ENCODE data around the gene NBPF15. TPM values are rescaled to one million over a fixed set of nuclear protein-coding genes. Genes with fewer than 3 reads are reported as not detected.
"Not testable (repeated sequence)": the region's sequence is repeated elsewhere in the genome, so short reads cannot be mapped to it uniquely, and the experiment has no call there.

NBPF15 gene
- polyA plus RNA-seq, 1 experiment, result 59.8 TPM

DNA sequence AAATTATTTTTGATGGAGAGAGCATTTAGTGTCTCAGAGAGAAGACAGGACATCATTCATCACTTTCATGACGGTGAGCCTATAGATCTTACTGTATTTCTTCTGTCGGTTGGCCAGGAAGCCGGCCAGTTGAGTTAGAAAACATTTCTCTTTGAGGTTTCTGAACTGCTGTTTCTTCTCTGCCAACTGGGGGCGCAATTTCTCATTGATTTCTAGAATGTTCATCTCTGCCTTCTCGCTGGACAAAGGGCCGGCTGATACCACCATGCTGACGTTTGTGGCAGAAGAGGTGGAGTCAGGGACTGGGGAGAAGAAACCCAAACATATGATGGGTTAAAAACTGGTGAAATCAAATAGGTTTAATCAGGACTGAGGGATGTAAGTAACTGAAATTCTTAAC, 21.7 kb downstream of the NBPF15 start:
- POLR2A ChIA-PET; H3K9me3 ChIP-seq (ENCODE audit: control insufficient read depth, insufficient read depth, low read length); H3K27me3 ChIP-seq (ENCODE audit: control insufficient read depth, insufficient read depth, low read length); CTCF ChIA-PET; H3K4me3 ChIP-seq (ENCODE audit: low read depth, low read length); DNase-seq (ENCODE audit: low read depth, low spot score); H3K27ac ChIP-seq (ENCODE audit: low read depth, low read length): not testable (repeated sequence)
- peak; percentile 29 for TF ChIP-seq CTCF (IDR thresholded peaks at IDR 0.05; ENCODE audit: low read depth, low read length)

DNA sequence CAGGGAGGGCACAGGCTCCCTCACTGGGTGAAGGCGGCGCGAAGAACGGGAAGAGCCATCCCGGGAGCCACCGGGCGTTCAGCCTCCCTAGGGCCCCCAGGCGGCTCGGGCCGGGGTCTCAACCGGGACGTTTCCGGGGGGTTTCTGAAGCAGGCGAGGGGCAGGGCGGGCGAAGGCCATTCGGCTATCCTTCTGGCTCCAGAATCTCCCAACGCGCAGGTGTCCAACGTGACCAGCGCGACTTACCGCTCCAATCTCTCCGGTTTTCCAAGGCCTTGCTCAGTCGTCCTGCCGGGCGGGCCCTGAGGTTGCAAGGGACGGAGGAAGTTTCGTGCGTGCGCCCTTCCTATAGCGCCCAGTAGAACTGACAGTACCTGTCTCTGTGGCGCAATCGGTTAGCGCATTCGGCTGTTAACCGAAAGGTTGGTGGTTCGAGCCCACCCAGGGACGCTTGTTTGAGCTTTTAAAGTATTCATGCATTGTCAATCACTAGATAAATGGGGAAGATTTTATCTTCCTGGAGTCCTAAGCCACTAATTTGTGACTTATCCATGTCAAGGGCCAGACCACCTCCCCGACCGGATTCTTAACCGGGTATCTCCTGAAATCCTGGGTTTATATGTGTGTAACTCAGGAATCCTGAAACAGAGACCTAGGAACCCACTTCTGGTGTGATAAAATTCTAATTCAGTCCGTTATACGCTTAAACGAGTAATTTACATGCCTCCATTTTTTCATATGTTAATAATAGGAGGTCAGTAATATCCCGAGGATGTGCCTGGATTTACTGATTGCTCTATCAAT, 42.4 kb downstream of the NBPF15 start:
- CTCF ChIA-PET; POLR2A ChIA-PET; H3K9me3 ChIP-seq (ENCODE audit: control insufficient read depth, insufficient read depth, low read length); H3K27me3 ChIP-seq (ENCODE audit: control insufficient read depth, insufficient read depth, low read length): not testable (repeated sequence)
- peak overlapping the region; percentile 55 for H3K4me3 ChIP-seq (ENCODE audit: low read depth, low read length)
- peak; percentile 1 for DNase-seq (ENCODE audit: low read depth, low spot score)
- peak overlapping the region; percentile 31 for H3K27ac ChIP-seq (ENCODE audit: low read depth, low read length)

DNA sequence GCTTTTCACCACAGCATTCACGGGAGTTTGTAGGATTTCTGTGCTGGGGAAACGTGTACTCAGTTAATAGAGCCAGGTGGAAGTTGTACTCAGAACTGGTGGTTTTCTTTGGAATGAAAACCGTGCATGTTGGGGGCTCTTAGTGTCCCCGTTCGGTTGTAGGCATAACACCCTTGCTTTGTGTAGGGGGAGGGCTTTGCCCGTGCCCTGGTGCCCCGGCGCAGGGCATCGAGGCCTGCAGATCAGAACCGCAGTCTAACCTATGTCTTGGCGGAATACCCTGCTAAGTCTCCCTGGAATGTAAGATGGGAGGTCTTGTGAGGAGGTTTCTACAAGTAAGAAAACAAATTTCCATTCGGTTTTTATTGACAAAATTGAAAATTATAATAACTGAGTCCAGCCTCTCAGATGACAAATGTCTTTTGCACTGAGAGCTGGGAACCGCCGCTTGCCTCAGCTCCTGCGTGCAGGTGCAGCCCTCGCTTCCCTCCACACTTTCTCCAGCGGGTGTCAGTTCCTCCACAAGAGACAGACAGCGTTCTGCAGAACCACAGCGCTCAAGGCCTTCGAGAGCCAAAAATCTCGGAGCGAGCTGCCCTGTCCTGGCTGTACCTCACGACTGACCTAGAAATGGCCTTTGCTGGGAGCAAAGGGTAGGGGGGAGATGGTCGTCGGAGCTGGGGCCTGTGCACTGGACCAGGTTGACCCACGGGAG, 47.9 kb downstream of the NBPF15 start:
- H3K9me3 ChIP-seq (ENCODE audit: control insufficient read depth, insufficient read depth, low read length); CTCF ChIA-PET; H3K27me3 ChIP-seq (ENCODE audit: control insufficient read depth, insufficient read depth, low read length); DNase-seq (ENCODE audit: low read depth, low spot score); POLR2A ChIA-PET: not testable (repeated sequence)
- peak overlapping the region; percentile 47 for H3K4me3 ChIP-seq (ENCODE audit: low read depth, low read length)
- H3K27ac ChIP-seq (ENCODE audit: low read depth, low read length), result peak overlapping the region; percentile 31

- CTCF ChIA-PET; H3K9me3 ChIP-seq (ENCODE audit: control insufficient read depth, insufficient read depth, low read length); H3K27me3 ChIP-seq (ENCODE audit: control insufficient read depth, insufficient read depth, low read length): not testable (repeated sequence)
- peak overlapping the region; percentile 59 for H3K4me3 ChIP-seq (ENCODE audit: low read depth, low read length)
- DNase-seq (ENCODE audit: low read depth, low spot score), result peak; percentile 98
- POLR2A ChIA-PET, result interaction anchor here (0.6 to 1.0 kb wide), 4 partner anchors 131 to 868 kb away, joined by 4 to 7 read pairs (median 6); no protein-coding TSS in a partner anchor
- peak overlapping the region; percentile 80 for H3K27ac ChIP-seq (ENCODE audit: low read depth, low read length)
Measured at GRCh38 chr1:144412491-144413403, 48.7 kb downstream of the NBPF15 start.

GRCh38 chr1:144412068-144412471, 49.4 kb downstream of the NBPF15 start:
- POLR2A ChIA-PET, result interaction anchor here (0.6 to 1.0 kb wide), 4 partner anchors 131 to 869 kb away, joined by 4 to 7 read pairs (median 6); no protein-coding TSS in a partner anchor
- DNase-seq (ENCODE audit: low read depth, low spot score), result peak; percentile 58
- peak overlapping the region; percentile 59 for H3K4me3 ChIP-seq (ENCODE audit: low read depth, low read length)
- H3K27me3 ChIP-seq (ENCODE audit: control insufficient read depth, insufficient read depth, low read length); CTCF ChIA-PET; H3K9me3 ChIP-seq (ENCODE audit: control insufficient read depth, insufficient read depth, low read length): not testable (repeated sequence)
- peak overlapping the region; percentile 31 for H3K27ac ChIP-seq (ENCODE audit: low read depth, low read length)

DNA sequence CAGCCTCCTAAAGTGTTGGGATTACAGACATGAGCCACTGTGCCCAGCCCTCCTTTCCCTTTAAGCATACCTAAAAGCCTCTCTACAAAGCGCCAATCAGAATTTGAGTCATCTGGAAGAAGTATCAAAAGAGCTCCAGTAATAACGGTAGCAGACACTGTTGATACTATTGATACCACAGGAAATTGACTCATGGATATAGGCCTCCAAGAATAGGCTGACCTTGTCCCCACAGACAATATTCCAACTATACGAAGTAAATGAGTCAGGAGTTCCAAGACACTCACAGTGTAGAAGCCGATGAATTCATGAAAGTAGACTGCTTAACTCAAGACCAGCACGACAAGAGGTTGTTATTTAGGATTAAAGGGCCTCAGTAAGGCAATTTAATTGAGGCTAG, 58.7 kb downstream of the NBPF15 start:
- H3K4me3 ChIP-seq (ENCODE audit: low read depth, low read length); H3K27me3 ChIP-seq (ENCODE audit: control insufficient read depth, insufficient read depth, low read length); H3K9me3 ChIP-seq (ENCODE audit: control insufficient read depth, insufficient read depth, low read length); DNase-seq (ENCODE audit: low read depth, low spot score); CTCF ChIA-PET; H3K27ac ChIP-seq (ENCODE audit: low read depth, low read length); POLR2A ChIA-PET: not testable (repeated sequence)

DNA sequence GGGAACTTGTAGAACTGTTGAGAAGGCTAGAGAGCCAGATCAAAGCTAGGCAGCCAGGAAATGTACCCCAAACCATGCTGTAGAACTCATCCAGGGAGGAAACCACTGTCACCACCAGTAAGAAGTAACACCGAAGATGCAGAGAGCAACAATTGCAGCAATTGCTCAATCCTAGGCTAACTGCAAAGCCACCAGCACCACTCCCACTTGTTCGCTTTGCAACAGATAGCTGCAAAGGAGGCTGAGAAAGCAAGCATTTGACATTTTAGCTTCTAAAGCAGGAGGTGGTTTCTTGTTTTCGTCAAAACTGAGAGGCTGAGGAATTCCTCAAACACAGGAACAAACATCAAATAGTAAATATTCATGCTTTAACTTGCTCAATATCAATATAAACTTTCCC, 89.8 kb downstream of the NBPF15 start:
- DNase-seq (ENCODE audit: low read depth, low spot score); CTCF ChIA-PET: not testable (repeated sequence)

More for the DNA sequence above, 89.8 kb downstream of the NBPF15 start:
- H3K4me3 ChIP-seq (ENCODE audit: low read depth, low read length); H3K27ac ChIP-seq (ENCODE audit: low read depth, low read length); H3K9me3 ChIP-seq (ENCODE audit: control insufficient read depth, insufficient read depth, low read length); H3K27me3 ChIP-seq (ENCODE audit: control insufficient read depth, insufficient read depth, low read length); POLR2A ChIA-PET: not testable (repeated sequence)

Small RNA genes lying within 50 kb of the gene (small RNA-seq; reads per million reads assigned to genes)
- gene AC246785.4 (ENCODE audit: insufficient read length, low read depth), result not detected
- gene RNVU1-15 (ENCODE audit: insufficient read length, low read depth), result 46.3 reads per million, percentile 85 among the genes with 10 or more reads in this experiment

Other genes with a start within 250 kb of the NBPF15 start
- gene PPIAL4E, start 88.0 kb downstream of the NBPF15 start, polyA plus RNA-seq (2011; rRNA removed), result not detected in 2 replicates
- not detected in 2 replicates for gene PPIAL4F, start 131.2 kb upstream of the NBPF15 start, polyA plus RNA-seq (2011; rRNA removed)